GM23338 (cell line): ENCODE data around the gene REEP1.

Experiments used
- CTCF ChIP-seq, 2 experiments: fragments of 200-600 bp in 1 of 2; sonication (generic) in 1 of 2; conservative IDR thresholded peaks; 2 replicates each; pipeline versions ENCODE4 v1.5.1 to v1.6.1; 2016 to 2017; ENCODE audit warnings: antibody characterized with exemption in 2 of 2, low read depth in 2 of 2, mild to moderate bottlenecking in 2 of 2, moderate library complexity in 1 of 2
- ETS1 ChIP-seq: IDR thresholded peaks from 2 replicates; pipeline ENCODE4 v1.6.1; 2016; ENCODE audit warnings: antibody characterized with exemption
- REST ChIP-seq: IDR thresholded peaks from one replicate; pipeline ENCODE4 v1.6.1; 2018; ENCODE audit warnings: antibody characterized with exemption; ENCODE audit not compliant: unreplicated experiment

GRCh38 chr2:86337244-86337835, at the start of gene REEP1:
- no peak for TF ChIP-seq ETS1
- no peak for TF ChIP-seq CTCF (conservative IDR thresholded peaks at IDR 0.05; ENCODE audit: low read depth in 2 of 2)
- TF ChIP-seq REST = no peak
